ENCODE measurements around the gene VPS13D. TPM values are rescaled to one million over a fixed set of nuclear protein-coding genes. Genes with fewer than 3 reads are reported as not detected.

VPS13D gene
- total RNA-seq, 1 experiment from 2014 or later = 33.1 TPM

- ChIA-PET POLR2A (no interaction called here), CTCF (interaction anchor here (0.9 kb wide), 1 partner anchor 39 kb away, joined by 3 read pairs; no protein-coding TSS in a partner anchor)
- no peak for ATAC-seq
- Histone ChIP-seq H3K36me3 (ENCODE audit: control insufficient read depth, insufficient read depth, low read length) (no peaks in the 10 kb centered on the region), H3K4me3 (ENCODE audit: low read depth in 2 of 2, low read length in 2 of 2) (no peak overlapping the region), H3K4me1 (ENCODE audit: control insufficient read depth, insufficient read depth, low read length) (peaks cover 46% of the 10 kb centered on the region), H3K27ac (ENCODE audit: low read length) (peak overlapping the region; percentile 91), H3K9me3 (ENCODE audit: control insufficient read depth, insufficient read depth, low read depth, low read length) (no peaks in the 10 kb centered on the region), H3K27me3 (ENCODE audit: control insufficient read depth, insufficient read depth, low read length) (no peaks in the 10 kb centered on the region)
- in situ Hi-C loops (cut with HindIII; ENCODE audit: low pct_unique_long_range_greater_than_20kb, low sequenced_read_pairs) (no loop called here), intact Hi-C loops (cut with micrococcal nuclease; ENCODE audit: unreplicated experiment) (no loop called here)
- DNase-seq (ENCODE audit: low read depth, low spot score) = no peak
- no TSS peak for BruUV-seq (replicated peaks)
- TF ChIP-seq REST (IDR thresholded peaks at IDR 0.05; ENCODE audit: insufficient read depth in 1 of 2, low read depth in 2 of 2, low read length in 1 of 2) = no peak
- TF ChIP-seq TCF7L2 (IDR thresholded peaks at IDR 0.05; ENCODE audit: low read depth, low read length) = no peak
- TF ChIP-seq CTCF (IDR thresholded peaks at IDR 0.05) = no peak
- no peak for TF ChIP-seq POLR2AphosphoS5 (IDR thresholded peaks at IDR 0.05; ENCODE audit: low read depth, low read length)
- no peak for TF ChIP-seq SIN3A (IDR thresholded peaks at IDR 0.05; ENCODE audit: borderline replicate concordance, insufficient read depth, low read depth, low read length)
Observed at GRCh38 chr1:12551584-12551983, 321.8 kb downstream of the VPS13D start.

GRCh38 chr1:12552111-12552888 lies 322.5 kb downstream of the VPS13D start:
- Histone ChIP-seq H3K9me3 (ENCODE audit: control insufficient read depth, insufficient read depth, low read depth, low read length) (no peaks in the 10 kb centered on the region), H3K27ac (ENCODE audit: low read length) (peak overlapping the region; percentile 91), H3K4me1 (ENCODE audit: control insufficient read depth, insufficient read depth, low read length) (peaks cover 46% of the 10 kb centered on the region), H3K27me3 (ENCODE audit: control insufficient read depth, insufficient read depth, low read length) (no peaks in the 10 kb centered on the region), H3K4me3 (ENCODE audit: low read depth in 2 of 2, low read length in 2 of 2) (no peak overlapping the region), H3K36me3 (ENCODE audit: control insufficient read depth, insufficient read depth, low read length) (no peaks in the 10 kb centered on the region)
- POLR2A ChIA-PET = no interaction called here
- ATAC-seq = no peak
- TF ChIP-seq CTCF (IDR thresholded peaks at IDR 0.05) (no peak), SIN3A (IDR thresholded peaks at IDR 0.05; ENCODE audit: borderline replicate concordance, insufficient read depth, low read depth, low read length) (no peak), TCF7L2 (IDR thresholded peaks at IDR 0.05; ENCODE audit: low read depth, low read length) (no peak), POLR2AphosphoS5 (IDR thresholded peaks at IDR 0.05; ENCODE audit: low read depth, low read length) (no peak)
- DNase-seq (ENCODE audit: low read depth, low spot score) = no peak
- CTCF ChIA-PET = no interaction called here
- intact Hi-C loops (cut with micrococcal nuclease; ENCODE audit: unreplicated experiment) (no loop called here), in situ Hi-C loops (cut with HindIII; ENCODE audit: low pct_unique_long_range_greater_than_20kb, low sequenced_read_pairs) (no loop called here)
- BruUV-seq (replicated peaks) = no TSS peak

Data from Panc1 (cell line).